Gastrocnemius medialis (tissue), 4 donors: ENCODE results near the gene EFCAB6.

Experiments used
- CTCF ChIP-seq, 5 experiments: fragments of 450-650 bp in 3 of 5; fragments of 200-600 bp in 2 of 5; sonication (generic) in 2 of 5; IDR thresholded peaks in 4 of 5; conservative IDR thresholded peaks in 1 of 5; 1 replicate in 4 of 5; 2 replicates in 1 of 5; pipeline ENCODE4 v1.5.1; 2016 to 2019; ENCODE audit warnings: antibody characterized with exemption in 5 of 5, mild to moderate bottlenecking in 3 of 5, moderate library complexity in 3 of 5
- POLR2A ChIP-seq, 2 donors: fragments of 450-650 bp; IDR thresholded peaks; one replicate each; pipeline ENCODE4 v1.6.1; 2017; ENCODE audit warnings: antibody characterized with exemption in 2 of 2, mild to moderate bottlenecking in 2 of 2, moderate library complexity in 2 of 2

DNA sequence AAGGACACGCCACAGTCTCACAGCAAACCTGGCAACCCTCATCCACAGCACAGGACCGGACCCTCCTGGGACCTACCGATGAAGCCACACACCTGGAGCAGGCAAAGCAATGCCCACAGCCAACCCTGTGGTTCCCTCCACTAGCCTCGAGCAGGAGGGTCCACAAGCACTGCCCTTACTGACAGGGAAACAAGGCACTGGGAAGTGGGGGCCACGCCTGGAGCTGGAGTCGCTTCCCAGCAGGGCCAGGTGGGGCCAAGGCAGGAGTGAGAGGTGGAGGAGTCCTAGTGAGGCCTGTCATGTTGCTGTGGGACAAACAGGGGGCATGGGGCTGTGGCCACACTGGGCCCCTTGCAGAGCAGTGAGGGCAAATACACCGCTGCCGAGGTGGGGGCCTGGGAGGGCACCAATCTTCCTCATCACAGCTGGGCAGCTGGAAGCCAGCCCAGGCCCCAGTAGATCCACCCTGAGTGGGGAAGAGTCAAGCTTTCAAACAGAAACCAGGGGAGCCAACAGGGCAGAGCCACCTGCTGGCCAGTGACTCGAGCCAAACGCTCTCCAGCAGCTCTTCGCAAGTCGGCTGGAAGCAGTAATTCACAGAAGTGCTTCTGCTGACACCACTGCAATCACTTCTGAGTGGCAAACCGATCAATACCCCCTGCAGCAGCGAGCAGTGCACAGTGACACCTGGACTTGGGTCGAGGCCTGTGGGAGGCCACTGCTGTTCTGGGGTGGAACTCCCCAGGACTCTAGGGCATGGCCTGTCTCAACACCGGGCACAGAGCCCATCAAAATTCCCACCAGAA, 36.5 kb upstream of the EFCAB6 start:
- TF ChIP-seq CTCF (IDR thresholded peaks at IDR 0.05 in 4 of 5, conservative IDR thresholded peaks at IDR 0.05 in 1 of 5) (peak in 4 of 5 experiments; percentile 10 to 25 (median 20)), POLR2A (IDR thresholded peaks at IDR 0.05) (no peak)
